22Rv1 (cell line): ENCODE measurements around the gene PKNOX2.

Source experiments
- H3K27ac ChIP-seq: fragments of 450-650 bp; 2 replicates; pipeline ENCODE4 v1.5.1; 2017
- CTCF ChIP-seq: fragments of 450-650 bp; IDR thresholded peaks from 2 replicates; pipeline ENCODE4 v1.5.1; 2017; ENCODE audit warnings: mild to moderate bottlenecking
- ZFX ChIP-seq: fragments of 450-650 bp; IDR thresholded peaks from 2 replicates; pipeline ENCODE4 v1.6.1; 2017; ENCODE audit warnings: antibody characterized with exemption, borderline replicate concordance

PKNOX2 gene

GRCh38 chr11:125429807-125430678 lies 265.5 kb downstream of the PKNOX2 start:
- no peak overlapping the region for H3K27ac ChIP-seq
- TF ChIP-seq CTCF (no peak), ZFX (no peak)

- TF ChIP-seq CTCF (no peak), ZFX (no peak)
- H3K27ac ChIP-seq, result no peak overlapping the region
Measured at GRCh38 chr11:125431009-125431408, 266.5 kb downstream of the PKNOX2 start.

GRCh38 chr11:125431481-125431880 lies 266.9 kb downstream of the PKNOX2 start:
- H3K27ac ChIP-seq, result no peak overlapping the region
- TF ChIP-seq ZFX (no peak), CTCF (no peak)

GRCh38 chr11:125433454-125434121 lies 269.0 kb downstream of the PKNOX2 start:
- peak; percentile 82 for TF ChIP-seq CTCF
- no peak for TF ChIP-seq ZFX
- no peak overlapping the region for H3K27ac ChIP-seq

GRCh38 chr11:125435461-125436238 lies 271.1 kb downstream of the PKNOX2 start:
- TF ChIP-seq CTCF, result no peak
- no peak overlapping the region for H3K27ac ChIP-seq

- no peak overlapping the region for H3K27ac ChIP-seq
- no peak for TF ChIP-seq CTCF
- TF ChIP-seq ZFX, result no peak
Measured at GRCh38 chr11:125441648-125442410, 277.3 kb downstream of the PKNOX2 start.
